ENCODE measurements around the gene PXK.

DNA sequence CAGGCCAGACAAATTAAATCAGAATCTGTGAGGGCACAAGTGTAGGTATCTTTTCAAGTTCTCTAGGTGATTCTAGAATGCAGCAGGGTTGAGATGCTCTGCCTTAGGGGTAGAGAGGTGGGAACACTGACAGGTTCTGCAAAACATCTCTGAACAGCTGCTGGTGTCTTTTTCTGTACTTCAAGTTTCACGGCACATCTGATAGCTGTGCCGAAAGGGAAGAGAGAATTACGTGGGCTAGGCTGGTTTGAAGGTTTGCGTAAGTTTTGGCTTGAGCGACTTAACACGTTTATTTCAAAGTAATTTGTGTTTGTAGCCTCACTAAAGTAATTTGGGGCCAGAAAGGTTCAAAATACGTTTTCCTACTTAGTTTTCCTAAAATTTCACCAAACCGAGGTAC is 22.5 kb downstream of the PXK start:
- TF ChIP-seq CTCF (IDR thresholded peaks at IDR 0.05) (no peak), POLR2A (IDR thresholded peaks at IDR 0.05; ENCODE audit: low read depth) (no peak), EP300 (IDR thresholded peaks at IDR 0.05) (no peak), POLR2AphosphoS5 (IDR thresholded peaks at IDR 0.05) (no peak)
